ENCODE data around the gene SSX2. TPM values are rescaled to one million over a fixed set of nuclear protein-coding genes. Genes with fewer than 3 reads are reported as not detected.
"Not testable (repeated sequence)": the region's sequence is repeated elsewhere in the genome, so short reads cannot be mapped to it uniquely, and the experiment has no call there.

SSX2 gene, protein sequence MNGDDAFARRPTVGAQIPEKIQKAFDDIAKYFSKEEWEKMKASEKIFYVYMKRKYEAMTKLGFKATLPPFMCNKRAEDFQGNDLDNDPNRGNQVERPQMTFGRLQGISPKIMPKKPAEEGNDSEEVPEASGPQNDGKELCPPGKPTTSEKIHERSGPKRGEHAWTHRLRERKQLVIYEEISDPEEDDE
- not detected for polyA plus RNA-seq (ENCODE audit: insufficient read depth in 1 of 5, insufficient read length in 5 of 5, low replicate concordance in 1 of 5)
- long read RNA-seq, donor 1: 0 reads
- long read RNA-seq, donor 2: 0 reads
- long read RNA-seq, donor 3: 0 reads
- long read RNA-seq, donor 4: 0 reads
- long read RNA-seq, donor 5: 0 reads
- long read RNA-seq, donor 6: 0 reads
- long read RNA-seq, donor 7: 0 reads
- long read RNA-seq, donor 8: 0 reads

DNA sequence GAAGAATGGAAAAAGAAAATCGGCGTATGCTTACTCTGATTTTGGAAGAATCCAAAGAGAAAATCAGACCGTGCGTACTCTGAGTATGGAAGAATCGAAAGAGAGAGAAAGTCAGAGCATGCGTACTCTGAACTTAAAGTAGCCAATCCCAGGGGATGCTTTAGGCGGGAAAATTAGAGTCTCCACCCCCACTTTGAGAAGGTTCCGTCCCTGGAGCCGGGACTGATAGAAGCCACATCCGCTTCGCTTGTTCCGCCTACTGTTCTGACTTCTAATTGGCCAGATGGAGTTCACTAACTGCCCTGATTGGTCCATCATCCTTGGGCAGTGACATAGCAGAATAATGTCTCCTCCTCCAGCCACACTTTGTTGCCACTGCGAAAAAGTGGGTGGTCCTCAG, at the start of gene SSX2:
Gene SSX2 (minus strand): TSS at position 101 of the 400 bp plus-strand sequence. CDS start 1,429 bp downstream, outside the sequence.
- DNase-seq: not testable (repeated sequence)

DNA sequence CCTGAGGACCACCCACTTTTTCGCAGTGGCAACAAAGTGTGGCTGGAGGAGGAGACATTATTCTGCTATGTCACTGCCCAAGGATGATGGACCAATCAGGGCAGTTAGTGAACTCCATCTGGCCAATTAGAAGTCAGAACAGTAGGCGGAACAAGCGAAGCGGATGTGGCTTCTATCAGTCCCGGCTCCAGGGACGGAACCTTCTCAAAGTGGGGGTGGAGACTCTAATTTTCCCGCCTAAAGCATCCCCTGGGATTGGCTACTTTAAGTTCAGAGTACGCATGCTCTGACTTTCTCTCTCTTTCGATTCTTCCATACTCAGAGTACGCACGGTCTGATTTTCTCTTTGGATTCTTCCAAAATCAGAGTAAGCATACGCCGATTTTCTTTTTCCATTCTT, 44.0 kb upstream of the SSX2 start, which contains the start of gene SSX2B:
Gene SSX2B (plus strand): TSS at position 301 of the 400 bp plus-strand sequence. CDS start 1,429 bp downstream, outside the sequence.
- DNase-seq: not testable (repeated sequence)

- not testable (repeated sequence) for DNase-seq
These were observed 14.9 kb downstream of the SSX2 start for GRCh38 chrX:52692034-52692433.

DNA sequence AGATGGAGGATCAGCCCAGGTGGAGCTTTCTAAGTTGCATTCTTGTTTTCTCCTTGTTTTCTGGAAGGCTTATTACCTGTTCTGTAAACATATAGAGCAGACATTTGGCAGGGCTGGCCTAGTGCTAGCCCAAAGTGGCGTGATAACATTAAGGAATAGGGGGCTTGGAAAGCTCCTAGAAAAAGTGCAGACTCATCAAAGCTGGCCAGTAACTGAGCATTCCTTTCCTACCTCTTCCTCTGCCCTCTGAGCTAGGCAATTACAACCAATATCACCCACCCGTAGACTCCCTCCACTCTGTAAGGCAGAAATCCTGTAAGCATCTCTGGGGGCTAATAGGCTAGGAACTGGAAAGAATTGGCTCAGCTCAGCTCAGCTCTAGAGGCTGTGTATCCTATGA, 44.8 kb downstream of the SSX2 start:
- not testable (repeated sequence) for DNase-seq

DNA sequence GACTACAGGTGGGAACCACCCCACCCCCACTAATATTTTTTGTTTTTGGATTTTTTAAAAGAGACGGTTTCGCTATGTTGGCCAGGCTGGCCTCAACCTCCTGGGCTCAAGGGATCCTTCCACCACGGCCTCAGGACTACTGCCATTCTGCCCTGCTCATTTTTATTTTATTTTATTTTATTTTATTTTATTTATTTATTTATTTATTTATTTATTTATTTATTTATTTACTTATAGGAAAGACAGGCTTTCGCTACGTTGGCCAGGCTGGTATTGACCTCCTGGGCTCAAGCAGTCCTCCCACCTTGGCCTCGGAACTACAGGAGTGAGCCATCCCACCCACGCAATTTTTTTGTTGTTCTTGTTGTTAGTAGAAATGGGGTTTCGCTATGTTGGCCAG, 51.5 kb downstream of the SSX2 start:
- not testable (repeated sequence) for DNase-seq

DNA sequence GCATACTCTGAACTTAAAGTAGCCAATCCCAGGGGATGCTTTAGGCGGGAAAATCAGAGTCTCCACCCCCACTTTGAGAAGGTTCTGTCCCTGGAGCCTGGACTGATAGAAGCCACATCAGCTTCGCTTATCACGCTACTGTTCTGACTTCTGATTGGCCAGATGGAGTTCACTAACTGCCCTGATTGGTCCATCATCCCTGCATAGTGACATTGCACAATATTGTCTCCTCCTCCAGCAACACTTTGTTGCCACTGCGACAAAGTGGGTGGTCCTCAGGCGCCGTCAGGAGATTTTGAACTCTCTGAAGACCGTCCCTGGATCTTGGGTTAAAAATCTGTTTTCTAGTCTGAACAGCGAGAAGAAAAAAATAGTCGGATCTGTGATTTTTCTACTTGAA, 52.2 kb downstream of the SSX2 start, which contains the start of gene SSX7:
Gene SSX7 (minus strand): TSS at position 101 of the 400 bp plus-strand sequence. CDS start 1,428 bp downstream, outside the sequence.
- DNase-seq: not testable (repeated sequence)

GRCh38 chrX:52650676-52651075, 56.3 kb downstream of the SSX2 start:
- not testable (repeated sequence) for DNase-seq

DNA sequence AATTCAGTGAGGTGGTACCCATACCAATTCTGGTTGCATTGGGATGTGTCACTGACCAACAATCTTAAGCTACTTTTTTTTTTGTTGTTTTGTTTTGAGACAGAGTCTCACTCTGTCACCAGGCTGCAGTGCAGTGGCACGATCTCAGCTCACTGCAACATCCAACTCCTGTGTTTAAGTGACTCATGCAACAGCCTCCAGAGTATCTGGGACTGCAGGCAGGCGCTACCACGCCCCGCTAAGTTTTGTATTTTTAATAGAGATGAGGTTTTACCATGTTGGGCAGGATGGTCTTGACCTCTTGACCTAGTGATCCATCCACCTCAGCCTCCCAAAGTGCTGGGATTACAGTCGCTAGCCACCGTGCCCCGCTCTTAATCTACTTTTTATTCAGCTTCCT, 58.0 kb downstream of the SSX2 start:
- DNase-seq: not testable (repeated sequence)

Other genes starting within 250 kb of the SSX2 start
- gene XAGE1A, start 211.4 kb downstream of the SSX2 start, polyA plus RNA-seq (ENCODE audit: insufficient read depth in 1 of 5, insufficient read length in 5 of 5, low replicate concordance in 1 of 5): not detected
- not detected for gene XAGE1B, start 190.1 kb downstream of the SSX2 start, polyA plus RNA-seq (ENCODE audit: insufficient read depth in 1 of 5, insufficient read length in 5 of 5, low replicate concordance in 1 of 5)
- not detected for gene SSX7, start 52.3 kb downstream of the SSX2 start, polyA plus RNA-seq (ENCODE audit: insufficient read depth in 1 of 5, insufficient read length in 5 of 5, low replicate concordance in 1 of 5)
- not detected for gene SSX2B, start 44.1 kb upstream of the SSX2 start, polyA plus RNA-seq (ENCODE audit: insufficient read depth in 1 of 5, insufficient read length in 5 of 5, low replicate concordance in 1 of 5)
- not detected for gene SPANXN5, start 90.2 kb upstream of the SSX2 start, polyA plus RNA-seq (ENCODE audit: insufficient read depth in 1 of 5, insufficient read length in 5 of 5, low replicate concordance in 1 of 5)
- under 1 TPM in 1 of 5 donors, not detected in 4; 0.18 TPM for gene XAGE5, start 104.1 kb upstream of the SSX2 start, polyA plus RNA-seq (ENCODE audit: insufficient read depth in 1 of 5, insufficient read length in 5 of 5, low replicate concordance in 1 of 5)
- not detected for gene XAGE3, start 160.9 kb upstream of the SSX2 start, polyA plus RNA-seq (ENCODE audit: insufficient read depth in 1 of 5, insufficient read length in 5 of 5, low replicate concordance in 1 of 5)
- 10 to 100 TPM; 16.5 to 26.5 (median 23.7) TPM for gene FAM156B, start 190.2 kb upstream of the SSX2 start, polyA plus RNA-seq (ENCODE audit: insufficient read depth in 1 of 5, insufficient read length in 5 of 5, low replicate concordance in 1 of 5)

All from right lung (tissue), 10 donors.